Heart right ventricle (tissue), 16 donors: ENCODE measurements around the gene SLAMF6. TPM values are rescaled to one million over a fixed set of nuclear protein-coding genes. Genes with fewer than 3 reads are reported as not detected.

Experiments used
- ATAC-seq, 8 donors: fragments of 200-7000 bp; cut with Tn5 transposase; one replicate each; pipeline ENCODE4 v1.9.1; 2020; ENCODE audit warnings: mild to moderate bottlenecking in 8 of 8, moderate library complexity in 8 of 8, moderate number of reproducible peaks in 1 of 8
- DNase-seq, 2 donors: peaks; one replicate each; pipeline ENCODE4 v3.0.0-alpha.2; 2020
- H3K27ac ChIP-seq, 10 donors: fragments of 200-600 bp; sonication (generic) in 2 of 10; one replicate each; pipeline versions ENCODE4 v1.5.0 to v1.8.0; 2020 to 2022; ENCODE audit warnings: mild to moderate bottlenecking in 3 of 10
- H3K27me3 ChIP-seq, 7 donors: fragments of 200-600 bp; one replicate each; pipeline ENCODE4 v1.8.0; 2021 to 2022; ENCODE audit warnings: mild to moderate bottlenecking in 2 of 7
- H3K36me3 ChIP-seq, 9 donors: fragments of 200-600 bp; sonication (generic) in 1 of 9; one replicate each; pipeline versions ENCODE4 v1.5.0 to v1.8.0; 2020 to 2022; ENCODE audit warnings: mild to moderate bottlenecking in 2 of 9
- H3K4me1 ChIP-seq, 9 donors: fragments of 200-600 bp; sonication (generic) in 1 of 9; one replicate each; pipeline versions ENCODE4 v1.5.0 to v1.8.0; 2020 to 2022; ENCODE audit warnings: mild to moderate bottlenecking in 4 of 9
- H3K4me3 ChIP-seq, 10 donors: fragments of 200-600 bp; sonication (generic) in 2 of 10; one replicate each; pipeline versions ENCODE4 v1.5.0 to v1.8.0; 2020 to 2022; ENCODE audit warnings: mild to moderate bottlenecking in 7 of 10, moderate library complexity in 2 of 10
- H3K9me3 ChIP-seq, 11 donors: fragments of 200-600 bp in 10 of 11; sonication (generic) in 2 of 11; one replicate each; pipeline versions ENCODE4 v1.5.0 to v1.8.0; 2013 to 2022; ENCODE audit warnings: mild to moderate bottlenecking in 2 of 11, control low read depth in 1 of 11, moderate library complexity in 1 of 11
- CTCF ChIP-seq, 9 donors: fragments of 200-600 bp; sonication (generic) in 2 of 9; IDR thresholded peaks; one replicate each; pipeline versions ENCODE4 v1.5.0 to v1.8.0; 2021 to 2022; ENCODE audit warnings: antibody characterized with exemption in 9 of 9, mild to moderate bottlenecking in 5 of 9, moderate library complexity in 1 of 9
- WGBS, 2 donors: extraction: QIAGEN DNeasy Blood & Tissue Kit; methylation state at CpG; one replicate each; pipeline ENCODE4 v1.1.7; 2013; ENCODE audit warnings: inconsistent platforms in 1 of 2; 5-methylcytosine and 5-hydroxymethylcytosine counted together
- intact Hi-C, 10 donors: fragments of 100-400 bp; cut with DNase I; formaldehyde crosslinking; loops; one replicate each; pipeline versions ENCODE4 v1.11.1 to v1.14.2; 2022
- polyA plus RNA-seq, 2 donors: library from polyadenylated mRNA; stranded (reverse); fragments of 200-250 nt; gene quantifications; one replicate each; pipeline ENCODE4 v1.2.3, GENCODE V29; 2013
- total RNA-seq, 10 donors: library from RNA; stranded (reverse); fragmentation: NEBNext Ultra II Directional in 3 of 10; extraction: Animal tissue kit (Norgen Biotek cat#: 25700) in 3 of 10; gene quantifications; one replicate each; pipeline versions ENCODE4 v1.2.1 to v1.2.4, GENCODE V29; 2021 to 2023
- donor health status: Arrhythmogenic right ventricular cardiomyopathy.
- donor health status: ischemic (EF 13 %, LVEDD 7.1; RV severe dilation, severe dysfunction).
- donor health status: healthy with polysubstance abuse.
- donor health status: DM: no; HTN: yes; CAD: no.
- donor health status: DM: no; HTN: no; CAD: no.
- donor health status: ischemic (EF 25% LVEDD 6.9; RV normal size, moderate dysfunction).
- donor health status: ischemic (EF 25% LVEDD 5.7; RV mildly dilated, moderate dysfunction).
- donor health status: healthy.
- donor health status: DM: yes; HTN: yes; CAD: no.
- donor health status: Ischemic cardiomyopathy.
- donor health status: ischemic (EF 35%, LVEDD 5.7; RV mildly dilated, moderate dysfunction).
- donor health status: nonischemic (EF 11% LVEDD 7.7; RV severe dilation, severe dysfunction).
- donor health status: DM: yes; HTN: yes; CAD: no.
- donor health status: PGD.
- donor health status: ischemic (EF 29% LVEDD 5.4; RV normal size, mild dysfunction).
- donor health status: nonischemic (EF 23%, LVEDD 6.1; RV moderate dilation, normal function).

Gene SLAMF6
- total and polyA plus RNA-seq, 12 donors: 0.10 to 2.7 (median 0.33) TPM; not detected in 3

GRCh38 chr1:160465123-160465522, 57.9 kb downstream of the SLAMF6 start:
- 94 to 95% methylated on average over 6 of the region's 6 CpGs for WGBS, 2 donors
- intact Hi-C loops: no loop called here
- peaks cover 0 to 8% (median 0%) of the 10 kb centered on the region in 9 donors for H3K4me1 ChIP-seq
- H3K9me3 ChIP-seq: no peaks in the 10 kb centered on the region
- no peak overlapping the region for H3K27ac ChIP-seq
- no peak overlapping the region for H3K4me3 ChIP-seq
- TF ChIP-seq CTCF (IDR thresholded peaks at IDR 0.05): no peak
- no peaks in the 10 kb centered on the region for H3K27me3 ChIP-seq
- no peaks in the 10 kb centered on the region for H3K36me3 ChIP-seq
- no peak for ATAC-seq
- DNase-seq: no peak

- no peak for TF ChIP-seq CTCF (IDR thresholded peaks at IDR 0.05)
- 63 to 73% methylated on average over 4 of the region's 4 CpGs for WGBS, 2 donors
- DNase-seq: no peak
- Histone ChIP-seq H3K27ac (peak overlapping the region in 2 of 10 donors; percentile 2 to 7), H3K4me1 (peaks cover 0 to 8% (median 0%) of the 10 kb centered on the region in 9 donors), H3K9me3 (no peaks in the 10 kb centered on the region), H3K27me3 (peaks cover 0 to 3% (median 0%) of the 10 kb centered on the region in 7 donors), H3K4me3 (no peak overlapping the region), H3K36me3 (no peaks in the 10 kb centered on the region)
- ATAC-seq: no peak
- intact Hi-C loops: no loop called here
These were observed 62.3 kb downstream of the SLAMF6 start for GRCh38 chr1:160460683-160461287.

- no peak for ATAC-seq
- intact Hi-C loops: no loop called here
These were observed 62.8 kb downstream of the SLAMF6 start for GRCh38 chr1:160460214-160460642.

GRCh38 chr1:160459687-160460086, 63.4 kb downstream of the SLAMF6 start:
- intact Hi-C loops: no loop called here
- Histone ChIP-seq H3K36me3 (no peaks in the 10 kb centered on the region), H3K9me3 (no peaks in the 10 kb centered on the region), H3K4me3 (no peak overlapping the region), H3K27me3 (peaks cover 0 to 3% (median 0%) of the 10 kb centered on the region in 7 donors), H3K4me1 (peaks cover 0 to 8% (median 0%) of the 10 kb centered on the region in 9 donors), H3K27ac (no peak overlapping the region)
- DNase-seq: no peak
- 83 to 87% methylated on average over 2 of the region's 2 CpGs for WGBS, 2 donors
- no peak for TF ChIP-seq CTCF (IDR thresholded peaks at IDR 0.05)
- no peak for ATAC-seq

More at GRCh38 chr1:160460214-160460642, 62.8 kb downstream of the SLAMF6 start:
- no peak for DNase-seq
- Histone ChIP-seq H3K27me3 (peaks cover 0 to 3% (median 0%) of the 10 kb centered on the region in 7 donors), H3K27ac (peak overlapping the region in 2 of 10 donors; percentile 2 to 7), H3K36me3 (no peaks in the 10 kb centered on the region), H3K9me3 (no peaks in the 10 kb centered on the region), H3K4me1 (peaks cover 0 to 8% (median 0%) of the 10 kb centered on the region in 9 donors), H3K4me3 (no peak overlapping the region)
- no peak for TF ChIP-seq CTCF (IDR thresholded peaks at IDR 0.05)
- WGBS, 2 donors: 70 to 73% methylated on average over 5 of the region's 5 CpGs
